PC-9 (cell line): ENCODE results near the gene SCGB2B2. TPM values are rescaled to one million over a fixed set of nuclear protein-coding genes. Genes with fewer than 3 reads are reported as not detected.
"Not testable (repeated sequence)": the region's sequence is repeated elsewhere in the genome, so short reads cannot be mapped to it uniquely, and the experiment has no call there.

ENCODE experiments used
- BruUV-seq: library from RNA; stranded (reverse); fragments of 400-500 nt; replicated peaks from 2 replicates; lab custom pipeline; 2021; lab: Mats Ljungman, UMichigan
- CTCF ChIA-PET: fragments of 300-600 bp; sonication (Branson Sonifier 250); formaldehyde crosslinking; loops from one replicate; lab custom pipeline; 2022; ENCODE audit warnings: antibody characterized with exemption; lab: Charles Lee
- POLR2A ChIA-PET: fragments of 300-600 bp; sonication (Branson Sonifier 250); formaldehyde crosslinking; loops from one replicate; lab custom pipeline; 2022; ENCODE audit warnings: antibody characterized with exemption; ENCODE audit not compliant: unreplicated experiment; lab: Charles Lee
- DNase-seq, 2 experiments: peaks; one replicate each; pipeline versions ENCODE4 v3.0.0 to v3.0.0-alpha.2; 2015 to 2022; ENCODE audit warnings: mixed read lengths in 1 of 2
- H2AFZ ChIP-seq: fragments of 200-600 bp; sonication (generic); 2 replicates; pipeline ENCODE4 v1.8.1; 2017; ENCODE audit warnings: antibody characterized with exemption
- H3F3A ChIP-seq: fragments of 200-600 bp; sonication (generic); 2 replicates; pipeline ENCODE4 v1.8.1; 2017; ENCODE audit warnings: antibody characterized with exemption, mild to moderate bottlenecking, low read depth; ENCODE audit not compliant: insufficient read depth
- H3K27ac ChIP-seq: fragments of 200-600 bp; sonication (generic); 2 replicates; pipeline ENCODE4 v1.6.1; 2016; ENCODE audit warnings: mixed run types
- H3K27me3 ChIP-seq: fragments of 200-600 bp; sonication (generic); 2 replicates; pipeline ENCODE4 v1.6.1; 2016; ENCODE audit warnings: low read depth, mixed run types; ENCODE audit not compliant: insufficient read depth
- H3K36me3 ChIP-seq: fragments of 200-600 bp; sonication (generic); 2 replicates; pipeline ENCODE4 v1.6.1; 2016; ENCODE audit warnings: low read depth, mixed run types
- H3K4me1 ChIP-seq: fragments of 200-600 bp; sonication (generic); replicated peaks from 2 replicates; pipeline ENCODE4 v1.6.1; 2016; ENCODE audit warnings: mixed run types; ENCODE audit not compliant: insufficient read depth
- H3K4me2 ChIP-seq: fragments of 200-600 bp; sonication (generic); 2 replicates; pipeline ENCODE4 v1.6.1; 2017; ENCODE audit warnings: mixed run types
- H3K4me3 ChIP-seq: fragments of 200-600 bp; sonication (generic); 2 replicates; pipeline ENCODE4 v1.6.1; 2016; ENCODE audit warnings: mixed run types
- H3K79me2 ChIP-seq: fragments of 200-600 bp; sonication (generic); 2 replicates; pipeline ENCODE4 v1.6.1; 2017; ENCODE audit warnings: low read depth, mixed run types
- H3K9me2 ChIP-seq: fragments of 200-600 bp; sonication (generic); 2 replicates; pipeline ENCODE4 v1.8.1; 2017; ENCODE audit warnings: mild to moderate bottlenecking; ENCODE audit not compliant: insufficient read depth
- H3K9me3 ChIP-seq: fragments of 200-600 bp; sonication (generic); 2 replicates; pipeline ENCODE4 v1.8.1; 2016; ENCODE audit warnings: low read depth; ENCODE audit not compliant: insufficient read depth
- H4K20me1 ChIP-seq: fragments of 200-600 bp; sonication (generic); 2 replicates; pipeline ENCODE4 v1.8.1; 2017; ENCODE audit not compliant: insufficient read depth
- CTCF ChIP-seq: fragments of 200-600 bp; sonication (generic); conservative IDR thresholded peaks from 2 replicates; pipeline ENCODE4 v1.6.1; 2017; ENCODE audit warnings: mixed run types, antibody characterized with exemption, mild to moderate bottlenecking, moderate library complexity
- EZH2 ChIP-seq: fragments of 200-600 bp; sonication (generic); IDR thresholded peaks from 2 replicates; pipeline ENCODE4 v1.8.0; 2017; ENCODE audit warnings: antibody characterized with exemption, low read depth
- intact Hi-C: fragments of 100-400 bp; cut with micrococcal nuclease; formaldehyde crosslinking; loops from one replicate; pipeline ENCODE4 v1.10.0; 2022; ENCODE audit not compliant: unreplicated experiment
- total RNA-seq: library from RNA; stranded (reverse); gene quantifications from 2 replicates; pipeline ENCODE4 v1.2.3, GENCODE V29; 2021

Gene SCGB2B2
- total RNA-seq, 1 experiment from 2014 or later = 1.4 TPM

- no peaks in the 10 kb centered on the region for H3K27me3 ChIP-seq
- H3F3A ChIP-seq = peaks cover 3% of the 10 kb centered on the region
- ChIA-PET CTCF (no interaction called here), POLR2A (no interaction called here)
- TF ChIP-seq EZH2 = no peak
- TF ChIP-seq CTCF = no peak
- H3K27ac ChIP-seq = no peak overlapping the region
- H3K4me2 ChIP-seq = no peak overlapping the region
- no TSS peak for BruUV-seq
- H3K4me1 ChIP-seq = no peaks in the 10 kb centered on the region
- peaks cover 40% of the 10 kb centered on the region for H3K9me3 ChIP-seq
- no peaks in the 10 kb centered on the region for H3K79me2 ChIP-seq
- no peaks in the 10 kb centered on the region for H4K20me1 ChIP-seq
- H2AFZ ChIP-seq = no peak overlapping the region
- no peak overlapping the region for H3K4me3 ChIP-seq
- DNase-seq = no peak
- intact Hi-C loops = no loop called here
- H3K36me3 ChIP-seq = peaks cover 11% of the 10 kb centered on the region
- no peaks in the 10 kb centered on the region for H3K9me2 ChIP-seq
Measured at GRCh38 chr19:34688592-34688991, 11.6 kb upstream of the SCGB2B2 start.

DNA sequence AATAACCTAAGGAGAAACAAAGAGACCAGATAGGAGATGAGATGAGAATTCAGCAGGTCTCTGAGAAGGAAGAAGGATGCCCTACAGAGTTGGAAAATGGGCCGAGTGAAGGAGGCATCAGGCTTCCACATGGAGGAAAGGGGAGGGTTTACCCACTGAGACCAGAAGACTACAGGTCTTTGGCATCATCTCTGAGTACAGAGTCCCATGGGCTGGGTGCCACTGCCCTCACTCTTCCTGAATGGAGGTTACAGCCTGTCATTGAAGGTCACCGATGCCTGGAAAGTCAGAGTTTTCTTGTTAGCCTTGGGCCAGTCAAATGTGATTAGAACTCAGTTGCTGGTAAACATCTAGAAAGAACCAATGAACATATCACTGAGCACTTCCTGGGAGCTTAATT is 10.4 kb upstream of the SCGB2B2 start:
- CTCF ChIA-PET = no interaction called here

DNA sequence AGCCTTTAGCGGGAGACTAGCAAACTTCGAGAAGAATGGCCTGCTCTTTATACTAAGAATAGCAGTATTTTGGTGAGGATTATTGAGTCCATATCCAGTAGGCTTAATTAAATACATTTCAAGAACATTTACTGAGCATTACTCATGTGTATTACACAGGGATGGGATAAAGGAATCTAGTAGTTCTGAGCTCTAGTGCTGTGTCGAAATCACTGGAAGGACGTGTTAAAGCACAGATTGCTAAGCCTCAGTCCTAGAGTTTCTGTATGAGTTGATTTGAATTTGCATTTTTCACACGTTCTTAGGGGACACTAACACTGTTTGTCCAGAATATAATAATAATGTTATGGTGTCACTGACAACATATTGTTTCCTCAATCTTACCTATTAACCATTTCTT is 9.5 kb upstream of the SCGB2B2 start:
- intact Hi-C loops = no loop called here
- H3K9me2 ChIP-seq = no peaks in the 10 kb centered on the region
- no TSS peak for BruUV-seq
- H2AFZ ChIP-seq = no peak overlapping the region
- peaks cover 7% of the 10 kb centered on the region for H3F3A ChIP-seq
- CTCF ChIA-PET = no interaction called here
- TF ChIP-seq EZH2 (no peak), CTCF (no peak)
- H3K79me2 ChIP-seq = no peaks in the 10 kb centered on the region
- POLR2A ChIA-PET = no interaction called here
- no peak overlapping the region for H3K4me2 ChIP-seq
- peaks cover 53% of the 10 kb centered on the region for H3K9me3 ChIP-seq
- H4K20me1 ChIP-seq = no peaks in the 10 kb centered on the region
- no peaks in the 10 kb centered on the region for H3K4me1 ChIP-seq
- H3K4me3 ChIP-seq = no peak overlapping the region
- DNase-seq = no peak
- no peaks in the 10 kb centered on the region for H3K27me3 ChIP-seq
- H3K36me3 ChIP-seq = peaks cover 30% of the 10 kb centered on the region
- no peak overlapping the region for H3K27ac ChIP-seq

More for the DNA sequence above, 10.4 kb upstream of the SCGB2B2 start:
- BruUV-seq = no TSS peak
- no peak for DNase-seq
- Histone ChIP-seq H3K27me3 (no peaks in the 10 kb centered on the region), H3K36me3 (peaks cover 23% of the 10 kb centered on the region), H3K4me1 (no peaks in the 10 kb centered on the region), H3K9me3 (peaks cover 50% of the 10 kb centered on the region), H4K20me1 (no peaks in the 10 kb centered on the region), H3K4me3 (no peak overlapping the region), H3K4me2 (no peak overlapping the region), H3F3A (peaks cover 7% of the 10 kb centered on the region), H3K27ac (no peak overlapping the region), H3K9me2 (no peaks in the 10 kb centered on the region), H3K79me2 (no peaks in the 10 kb centered on the region), H2AFZ (no peak overlapping the region)
- POLR2A ChIA-PET = interaction anchor here (0.6 kb wide), 1 partner anchor 36 kb away, joined by 4 read pairs; no protein-coding TSS in a partner anchor
- intact Hi-C loops = no loop called here
- TF ChIP-seq CTCF (no peak), EZH2 (no peak)

GRCh38 chr19:34685266-34685665 is 8.3 kb upstream of the SCGB2B2 start:
- BruUV-seq, CTCF ChIA-PET, H3K79me2 ChIP-seq: not testable (repeated sequence)

More at GRCh38 chr19:34685266-34685665, 8.3 kb upstream of the SCGB2B2 start:
- H4K20me1 ChIP-seq, H3K27ac ChIP-seq, H3F3A ChIP-seq, H3K4me2 ChIP-seq, DNase-seq, POLR2A ChIA-PET, H3K4me1 ChIP-seq, intact Hi-C loops, H3K4me3 ChIP-seq, H3K27me3 ChIP-seq, H2AFZ ChIP-seq, H3K9me2 ChIP-seq: not testable (repeated sequence)
- peaks cover 59% of the 10 kb centered on the region for H3K9me3 ChIP-seq
- peaks cover 41% of the 10 kb centered on the region for H3K36me3 ChIP-seq
